Activated CD4-positive, CD25-positive, alpha-beta regulatory T cell treated with anti-CD3 and anti-CD28 coated beads, Interleukin-2, amount 50 U/mL, for 16 hours (primary cell): ENCODE data around the gene HID1.
"Not testable (repeated sequence)": the region's sequence is repeated elsewhere in the genome, so short reads cannot be mapped to it uniquely, and the experiment has no call there.

Experiments
- DNase-seq: peaks from one replicate; pipeline ENCODE4 v3.0.0-alpha.2; 2020; ENCODE audit warnings: low read depth, low spot score

The HID1 gene

GRCh38 chr17:74972107-74972972 is at the start of gene HID1:
Gene HID1, minus strand, starts transcription at chr17:74972759. Its CDS starts 103 bp downstream, at chr17:74972656.
- DNase-seq = peak; percentile 55

- no peak for DNase-seq
These were observed 48.0 kb upstream of the HID1 start for GRCh38 chr17:75020331-75021110.

GRCh38 chr17:75019710-75020109 is 47.2 kb upstream of the HID1 start:
- DNase-seq = no peak

- no peak for DNase-seq
These were observed 46.6 kb upstream of the HID1 start for GRCh38 chr17:75019146-75019545.

- DNase-seq = no peak
These were observed 40.6 kb upstream of the HID1 start for GRCh38 chr17:75013092-75013559.

GRCh38 chr17:75012346-75013091 is 40.0 kb upstream of the HID1 start, which contains the start of gene MRPL58:
Gene MRPL58, plus strand, starts transcription at chr17:75012670. Its CDS starts 17 bp downstream, at chr17:75012687.
- peak; percentile 49 for DNase-seq

GRCh38 chr17:75012096-75012345 is 39.5 kb upstream of the HID1 start:
- DNase-seq = no peak

- DNase-seq = no peak
These were observed 39.0 kb upstream of the HID1 start for GRCh38 chr17:75011401-75012095.

GRCh38 chr17:75010683-75011400 is 38.3 kb upstream of the HID1 start:
- no peak for DNase-seq

- DNase-seq = no peak
These were observed 36.7 kb upstream of the HID1 start for GRCh38 chr17:75009139-75009724.

- DNase-seq = no peak
These were observed 35.8 kb upstream of the HID1 start for GRCh38 chr17:75008373-75008772.

- DNase-seq = no peak
These were observed 34.1 kb upstream of the HID1 start for GRCh38 chr17:75006653-75007052.

- not testable (repeated sequence) for DNase-seq
These were observed 33.5 kb upstream of the HID1 start for GRCh38 chr17:75006084-75006483.

- DNase-seq = no peak
These were observed 32.7 kb upstream of the HID1 start for GRCh38 chr17:75005291-75005690.

- DNase-seq = no peak
These were observed 31.8 kb upstream of the HID1 start for GRCh38 chr17:75004371-75004770.

- no peak for DNase-seq
These were observed 31.4 kb upstream of the HID1 start for GRCh38 chr17:75003957-75004355.

GRCh38 chr17:75003070-75003956 is 30.8 kb upstream of the HID1 start:
- DNase-seq = no peak

- DNase-seq = no peak
These were observed 29.6 kb upstream of the HID1 start for GRCh38 chr17:75001915-75002843.
